Measurements from ENCODE around the gene PRPF6.

Gene PRPF6

DNA sequence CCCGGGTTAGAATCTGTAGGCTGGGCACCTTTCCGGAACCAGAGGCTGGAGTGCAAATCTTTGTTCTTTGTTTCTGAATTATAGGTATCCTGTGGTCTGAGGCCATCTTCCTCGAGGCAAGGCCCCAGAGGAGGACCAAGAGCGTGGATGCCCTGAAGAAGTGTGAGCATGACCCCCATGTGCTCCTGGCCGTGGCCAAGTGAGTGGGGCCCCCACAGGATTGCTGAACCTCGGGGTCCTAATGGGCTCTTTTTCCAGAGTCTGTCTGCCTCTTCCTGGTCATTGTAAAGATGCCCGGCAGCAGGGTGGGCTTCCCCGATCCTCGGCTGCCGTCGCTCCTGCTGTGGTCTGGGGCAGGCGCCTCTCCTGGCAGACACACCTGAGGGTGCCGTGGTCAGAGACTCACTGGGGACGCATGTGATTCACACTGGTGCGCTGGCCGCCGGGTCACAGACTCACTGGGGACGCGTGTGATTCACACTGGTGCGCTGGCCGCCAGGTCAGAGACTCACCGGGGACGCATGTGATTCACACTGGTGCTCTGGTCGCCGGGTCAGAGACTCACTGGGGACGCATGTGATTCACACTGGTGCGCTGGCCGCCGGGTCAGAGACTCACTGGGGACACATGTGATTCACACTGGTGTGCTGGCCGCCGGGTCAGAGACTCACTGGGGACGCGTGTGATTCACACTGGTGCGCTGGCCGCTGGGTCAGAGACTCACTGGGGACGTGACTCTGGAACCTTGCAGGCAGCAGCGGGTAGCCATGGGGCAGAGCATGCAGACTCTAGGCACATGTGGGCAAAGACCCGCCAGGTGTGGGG, 48.6 kb downstream of the PRPF6 start:
- TF ChIP-seq CTCF (IDR thresholded peaks at IDR 0.05): no peak

- TF ChIP-seq CTCF (IDR thresholded peaks at IDR 0.05): no peak
Measured at GRCh38 chr20:64030371-64031134, 49.6 kb downstream of the PRPF6 start.

DNA sequence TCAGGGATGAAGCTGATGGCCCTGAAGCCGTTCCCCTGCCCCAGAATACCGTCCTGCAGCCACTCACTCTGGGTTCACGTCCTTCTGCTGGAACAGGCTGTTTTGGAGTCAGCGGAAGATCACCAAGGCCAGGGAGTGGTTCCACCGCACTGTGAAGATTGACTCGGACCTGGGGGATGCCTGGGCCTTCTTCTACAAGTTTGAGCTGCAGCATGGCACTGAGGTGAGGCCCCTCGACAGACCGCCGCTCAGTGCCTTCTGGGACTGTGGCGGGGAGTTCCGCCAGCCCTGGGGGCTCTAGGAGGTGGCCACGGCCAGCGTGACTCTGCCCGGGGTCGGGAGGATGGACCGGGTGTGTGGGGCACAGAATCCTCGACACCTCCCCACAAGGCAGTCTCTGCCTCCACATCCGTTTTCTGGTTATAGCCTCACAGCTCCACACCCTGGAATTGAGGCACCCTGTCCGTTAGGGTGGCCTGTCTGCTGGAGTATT, 50.9 kb downstream of the PRPF6 start:
- TF ChIP-seq CTCF (IDR thresholded peaks at IDR 0.05): no peak

- TF ChIP-seq CTCF (IDR thresholded peaks at IDR 0.05): no peak
Measured at GRCh38 chr20:64032706-64033624, 52.0 kb downstream of the PRPF6 start.

GRCh38 chr20:64033981-64034493, 53.1 kb downstream of the PRPF6 start:
- TF ChIP-seq CTCF (IDR thresholded peaks at IDR 0.05): no peak

GRCh38 chr20:64035066-64035932, 54.4 kb downstream of the PRPF6 start:
- no peak for TF ChIP-seq CTCF (IDR thresholded peaks at IDR 0.05)
